CD4-positive, CD25-positive, alpha-beta regulatory T cell (primary cell): ENCODE results near the gene EARS2. TPM values are rescaled to one million over a fixed set of nuclear protein-coding genes. Genes with fewer than 3 reads are reported as not detected.

Source experiments
- polyA plus RNA-seq, 4 donors: library from polyadenylated mRNA; unstranded; fragments of 300-500 nt; fragmentation: Illumina TruSeq; gene quantifications; one replicate each; pipeline ENCODE4 v1.2.3, GENCODE V29; 2021
- total RNA-seq: library from RNA; stranded (reverse); gene quantifications from one replicate; pipeline ENCODE4 v1.2.3, GENCODE V29; 2022

Gene EARS2
- total and polyA plus RNA-seq, 5 donors from 2014 or later, result 9.5 to 13.5 (median 11.2) TPM

Other genes with a start within 250 kb of the EARS2 start
- gene COG7, start 104.2 kb downstream of the EARS2 start, total RNA-seq, result 18.7 TPM
- 10 to 100 TPM in 3 of 4 donors, 1 to 10 TPM in 1; 9.2 to 14.1 (median 11.1) TPM for gene COG7, start 104.2 kb downstream of the EARS2 start, polyA plus RNA-seq
- 109 TPM for gene GGA2, start 46.9 kb downstream of the EARS2 start, total RNA-seq
- gene GGA2, start 46.9 kb downstream of the EARS2 start, polyA plus RNA-seq, result 10 to 100 TPM; 46.5 to 52.8 (median 49.4) TPM
- 38.8 TPM for gene UBFD1, start 377 bp upstream of the EARS2 start, total RNA-seq
- 10 to 100 TPM; 13.0 to 17.5 (median 14.7) TPM for gene UBFD1, start 377 bp upstream of the EARS2 start, polyA plus RNA-seq
- gene NDUFAB1, start 39.0 kb upstream of the EARS2 start, total RNA-seq, result 27.8 TPM
- 100 to 1,000 TPM; 212 to 233 (median 222) TPM for gene NDUFAB1, start 39.0 kb upstream of the EARS2 start, polyA plus RNA-seq
- 8.1 TPM for gene PALB2, start 84.0 kb upstream of the EARS2 start, total RNA-seq
- gene PALB2, start 84.0 kb upstream of the EARS2 start, polyA plus RNA-seq, result 1 to 10 TPM; 4.5 to 6.7 (median 5.8) TPM
- gene DCTN5, start 84.1 kb upstream of the EARS2 start, total RNA-seq, result 63.4 TPM
- 10 to 100 TPM; 59.7 to 91.8 (median 73.7) TPM for gene DCTN5, start 84.1 kb upstream of the EARS2 start, polyA plus RNA-seq
- 1.6 TPM for gene PLK1, start 121.5 kb upstream of the EARS2 start, total RNA-seq
- 1 to 10 TPM; 1.4 to 4.2 (median 2.8) TPM for gene PLK1, start 121.5 kb upstream of the EARS2 start, polyA plus RNA-seq
- not detected for gene ERN2, start 155.9 kb upstream of the EARS2 start, total RNA-seq
- not detected for gene ERN2, start 155.9 kb upstream of the EARS2 start, polyA plus RNA-seq
- not detected for gene CHP2, start 197.7 kb upstream of the EARS2 start, total RNA-seq
- not detected for gene CHP2, start 197.7 kb upstream of the EARS2 start, polyA plus RNA-seq